Mucosa of descending colon (tissue), 3 donors: ENCODE measurements around the gene BPI. TPM values are rescaled to one million over a fixed set of nuclear protein-coding genes. Genes with fewer than 3 reads are reported as not detected.

Source experiments
- ATAC-seq: fragments of 200-7000 bp; cut with Tn5 transposase; one replicate; pipeline ENCODE4 v1.9.1; 2020; ENCODE audit warnings: mild to moderate bottlenecking, moderate library complexity
- DNase-seq, 3 donors: peaks; one replicate each; pipeline ENCODE4 v3.0.0-alpha.2; 2020
- H3K36me3 ChIP-seq: fragments of 200-600 bp; one replicate; pipeline ENCODE4 v1.8.0; 2021; ENCODE audit warnings: low read depth, mild to moderate bottlenecking
- H3K4me1 ChIP-seq: fragments of 200-600 bp; one replicate; pipeline ENCODE4 v1.8.0; 2021; ENCODE audit warnings: low read depth, mild to moderate bottlenecking
- H3K4me3 ChIP-seq: fragments of 200-600 bp; one replicate; pipeline ENCODE4 v1.8.0; 2021; ENCODE audit warnings: mild to moderate bottlenecking
- H3K9me3 ChIP-seq: fragments of 200-600 bp; one replicate; pipeline ENCODE4 v1.8.0; 2021; ENCODE audit warnings: mild to moderate bottlenecking
- intact Hi-C, 2 donors: fragments of 100-400 bp; cut with DNase I in 1 of 2; cut with micrococcal nuclease in 1 of 2; formaldehyde crosslinking; loops; one replicate each; pipeline versions ENCODE4 v1.11.0 to v1.11.1; 2022; cut with DNase I, micrococcal nuclease
- total RNA-seq, 3 donors: library from RNA; stranded (reverse); fragmentation: NEBNext Ultra II Directional in 2 of 3; extraction: Animal tissue kit (Norgen Biotek cat#: 25700) in 2 of 3; gene quantifications; one replicate each; pipeline versions ENCODE4 v1.2.1 to v1.2.4, GENCODE V29; 2021 to 2023
- TF ChIP-seq, protein P1 (sequence below): fragments of 200-600 bp; IDR thresholded peaks from one replicate; pipeline ENCODE4 v1.8.0; 2022; ENCODE audit warnings: antibody characterized with exemption, mild to moderate bottlenecking
- donor health status: DM: no; HTN: no; CAD: no; lungs with moderate emphysema.
- donor health status: DM: no; HTN: no; CAD: no.
- donor health status: DM: no; HTN: yes; CAD: no.

Gene BPI
- total RNA-seq, 3 donors from 2014 or later, result 0.19 TPM; not detected in 2

GRCh38 chr20:38295811-38296210 is 8.1 kb upstream of the BPI start:
- H3K36me3 ChIP-seq, result no peaks in the 10 kb centered on the region
- no peak for ATAC-seq
- TF ChIP-seq, protein P1, sequence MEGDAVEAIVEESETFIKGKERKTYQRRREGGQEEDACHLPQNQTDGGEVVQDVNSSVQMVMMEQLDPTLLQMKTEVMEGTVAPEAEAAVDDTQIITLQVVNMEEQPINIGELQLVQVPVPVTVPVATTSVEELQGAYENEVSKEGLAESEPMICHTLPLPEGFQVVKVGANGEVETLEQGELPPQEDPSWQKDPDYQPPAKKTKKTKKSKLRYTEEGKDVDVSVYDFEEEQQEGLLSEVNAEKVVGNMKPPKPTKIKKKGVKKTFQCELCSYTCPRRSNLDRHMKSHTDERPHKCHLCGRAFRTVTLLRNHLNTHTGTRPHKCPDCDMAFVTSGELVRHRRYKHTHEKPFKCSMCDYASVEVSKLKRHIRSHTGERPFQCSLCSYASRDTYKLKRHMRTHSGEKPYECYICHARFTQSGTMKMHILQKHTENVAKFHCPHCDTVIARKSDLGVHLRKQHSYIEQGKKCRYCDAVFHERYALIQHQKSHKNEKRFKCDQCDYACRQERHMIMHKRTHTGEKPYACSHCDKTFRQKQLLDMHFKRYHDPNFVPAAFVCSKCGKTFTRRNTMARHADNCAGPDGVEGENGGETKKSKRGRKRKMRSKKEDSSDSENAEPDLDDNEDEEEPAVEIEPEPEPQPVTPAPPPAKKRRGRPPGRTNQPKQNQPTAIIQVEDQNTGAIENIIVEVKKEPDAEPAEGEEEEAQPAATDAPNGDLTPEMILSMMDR, result no peak
- DNase-seq, result no peak
- H3K4me1 ChIP-seq, result no peaks in the 10 kb centered on the region
- no peak overlapping the region for H3K4me3 ChIP-seq
- no peaks in the 10 kb centered on the region for H3K9me3 ChIP-seq
- intact Hi-C loops, result no loop called here

DNA sequence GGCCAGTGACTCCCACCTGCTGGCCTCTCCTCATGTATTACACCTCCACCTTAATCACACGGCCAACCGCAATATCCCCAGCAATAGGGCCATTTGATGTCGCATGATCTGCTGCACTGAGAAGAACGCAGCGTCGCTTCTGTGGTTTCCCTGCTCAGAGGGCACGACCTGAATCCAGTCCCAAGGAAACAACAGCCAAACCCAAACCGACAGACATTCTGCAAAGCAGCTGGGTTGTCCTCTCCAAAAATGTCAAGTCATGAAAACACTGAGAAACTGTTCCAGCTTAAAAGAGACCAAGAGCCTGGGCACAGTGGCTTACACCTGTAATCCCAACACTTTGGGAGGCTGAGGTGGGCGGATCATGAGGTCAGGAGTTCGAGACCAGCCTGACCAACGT is 7.5 kb upstream of the BPI start:
- H3K9me3 ChIP-seq, result no peaks in the 10 kb centered on the region
- no peak for DNase-seq
- no peaks in the 10 kb centered on the region for H3K36me3 ChIP-seq
- TF ChIP-seq, protein P1, result no peak
- H3K4me3 ChIP-seq, result no peak overlapping the region
- intact Hi-C loops, result no loop called here
- no peak for ATAC-seq
- no peaks in the 10 kb centered on the region for H3K4me1 ChIP-seq

DNA sequence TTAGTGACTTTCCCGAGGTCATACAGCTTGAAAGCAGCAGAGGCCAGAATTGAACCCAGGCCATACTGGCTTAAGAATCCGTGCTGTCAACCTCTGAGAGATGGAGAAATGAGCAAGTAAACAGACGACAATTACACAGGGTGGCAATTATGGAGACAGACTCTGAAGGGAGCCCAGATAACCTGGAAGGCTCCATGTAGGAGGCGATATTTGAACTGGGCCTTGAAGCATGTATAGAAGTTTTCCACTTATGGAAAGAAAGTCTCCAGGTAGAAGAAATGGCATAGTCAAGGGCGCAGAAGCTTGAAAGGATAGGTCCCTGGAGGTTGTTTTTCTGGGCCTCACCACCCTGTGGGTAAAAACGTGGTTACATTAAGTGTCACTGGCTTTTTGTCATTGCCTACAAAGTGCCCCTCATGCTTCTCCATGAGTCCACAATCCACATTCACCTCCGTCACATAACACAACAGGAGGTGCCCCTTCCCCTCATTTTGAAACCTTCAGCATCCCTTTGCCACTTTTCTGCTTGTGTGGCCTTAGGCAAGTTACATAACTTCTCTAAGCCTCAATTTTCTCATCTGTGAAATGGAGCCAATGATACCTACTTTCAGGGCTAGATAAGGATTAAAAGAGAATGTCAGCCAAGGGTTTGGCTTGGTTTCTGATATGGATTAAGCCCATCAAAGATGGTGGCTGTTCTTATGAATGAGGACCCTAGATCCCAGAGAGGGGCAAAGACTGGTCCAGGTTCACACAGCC is 5.9 kb upstream of the BPI start:
- Histone ChIP-seq H3K9me3 (no peaks in the 10 kb centered on the region), H3K4me1 (no peaks in the 10 kb centered on the region), H3K4me3 (no peak overlapping the region), H3K36me3 (no peaks in the 10 kb centered on the region)
- TF ChIP-seq, protein P1, result no peak
- intact Hi-C loops, result no loop called here
- no peak for ATAC-seq
- no peak for DNase-seq

DNA sequence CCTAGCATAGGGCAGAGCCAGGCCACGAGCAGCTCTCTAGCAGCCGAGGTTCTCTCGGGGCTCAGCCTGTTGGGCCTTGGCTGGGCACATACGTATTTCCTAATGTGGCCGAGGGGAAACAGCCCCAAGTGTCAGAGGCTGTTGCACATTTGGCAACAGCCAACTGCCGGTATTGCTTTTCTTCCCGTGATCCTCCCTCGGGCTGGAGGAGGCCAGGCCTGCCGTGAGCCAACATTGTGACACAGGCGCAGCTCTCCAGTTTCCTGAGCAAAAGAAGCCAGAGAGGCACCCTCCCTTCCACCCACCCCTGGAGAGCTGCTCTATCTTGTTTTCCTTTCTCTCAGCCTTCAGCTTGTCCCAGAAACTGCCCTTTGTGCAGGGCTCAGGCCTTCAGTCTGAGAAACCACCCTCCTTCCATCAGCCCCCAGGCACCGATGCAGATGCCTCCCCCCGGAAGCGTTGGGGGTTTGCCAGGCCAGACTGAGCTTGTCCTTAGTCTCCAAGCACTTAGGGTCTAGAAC is 5.1 kb upstream of the BPI start:
- ATAC-seq, result peak; percentile 67
- H3K36me3 ChIP-seq, result no peaks in the 10 kb centered on the region
- intact Hi-C loops, result no loop called here
- no peak overlapping the region for H3K4me3 ChIP-seq
- TF ChIP-seq, protein P1, result no peak
- no peaks in the 10 kb centered on the region for H3K9me3 ChIP-seq
- DNase-seq, result peak; percentile 29 to 71 (median 49)
- no peaks in the 10 kb centered on the region for H3K4me1 ChIP-seq

GRCh38 chr20:38299963-38300362 is 4.0 kb upstream of the BPI start:
- TF ChIP-seq, protein P1, result no peak
- no peak for DNase-seq
- Histone ChIP-seq H3K9me3 (no peaks in the 10 kb centered on the region), H3K36me3 (no peaks in the 10 kb centered on the region), H3K4me1 (no peaks in the 10 kb centered on the region), H3K4me3 (no peak overlapping the region)
- intact Hi-C loops, result no loop called here
- no peak for ATAC-seq
